ENCODE data around the gene KRTAP5-6.
A peak's percentile ranks its signal among the peaks of the same experiment; 100 is the strongest.
"Not testable (repeated sequence)": the region's sequence is repeated elsewhere in the genome, so short reads cannot be mapped to it uniquely, and the experiment has no call there.

The KRTAP5-6 gene

GRCh38 chr11:1683904-1684572, 13.0 kb upstream of the KRTAP5-6 start:
- DNase-seq (ENCODE audit: low spot score), result not testable (repeated sequence)

- not testable (repeated sequence) for DNase-seq (ENCODE audit: low spot score)
Measured at GRCh38 chr11:1684886-1685874, 11.8 kb upstream of the KRTAP5-6 start.

GRCh38 chr11:1686220-1686619, 10.8 kb upstream of the KRTAP5-6 start:
- DNase-seq (ENCODE audit: low spot score), result not testable (repeated sequence)

GRCh38 chr11:1688336-1688947, 8.6 kb upstream of the KRTAP5-6 start:
- not testable (repeated sequence) for DNase-seq (ENCODE audit: low spot score)

- DNase-seq (ENCODE audit: low spot score), result not testable (repeated sequence)
Measured at GRCh38 chr11:1689250-1690166, 7.5 kb upstream of the KRTAP5-6 start.

GRCh38 chr11:1690167-1691025, 6.6 kb upstream of the KRTAP5-6 start:
- DNase-seq (ENCODE audit: low spot score), result no peak

- no peak for DNase-seq (ENCODE audit: low spot score)
Measured at GRCh38 chr11:1691026-1691877, 5.7 kb upstream of the KRTAP5-6 start.

GRCh38 chr11:1691878-1692707, 4.9 kb upstream of the KRTAP5-6 start:
- DNase-seq (ENCODE audit: low spot score), result no peak

- no peak for DNase-seq (ENCODE audit: low spot score)
Measured at GRCh38 chr11:1692708-1693326, 4.2 kb upstream of the KRTAP5-6 start.

- peak; percentile 95 for DNase-seq (ENCODE audit: low spot score)
Measured at GRCh38 chr11:1693327-1694063, 3.5 kb upstream of the KRTAP5-6 start.

GRCh38 chr11:1694064-1694845, 2.7 kb upstream of the KRTAP5-6 start:
- DNase-seq (ENCODE audit: low spot score), result peak; percentile 96

- DNase-seq (ENCODE audit: low spot score), result no peak
Measured at GRCh38 chr11:1694846-1695547, 2.0 kb upstream of the KRTAP5-6 start.

- no peak for DNase-seq (ENCODE audit: low spot score)
Measured at GRCh38 chr11:1695548-1696108, 1.4 kb upstream of the KRTAP5-6 start.

- no peak for DNase-seq (ENCODE audit: low spot score)
Measured at GRCh38 chr11:1699771-1700170, 2.8 kb downstream of the KRTAP5-6 start.

- DNase-seq (ENCODE audit: low spot score), result no peak
Measured at GRCh38 chr11:1701091-1701807, 4.3 kb downstream of the KRTAP5-6 start.

Measured in GM03348 (cell line).